ENCODE results near the gene LIN37.

GRCh38 chr19:35708391-35708790 is 40.0 kb upstream of the LIN37 start:
- TF ChIP-seq POLR2A (IDR thresholded peaks at IDR 0.05; ENCODE audit: low read depth, low read length) (no peak), POLR2AphosphoS5 (IDR thresholded peaks at IDR 0.05; ENCODE audit: low read depth, low read length) (no peak), PAX5 (IDR thresholded peaks at IDR 0.05; ENCODE audit: insufficient read depth, low read length, severe bottlenecking) (no peak), TAF1 (IDR thresholded peaks at IDR 0.05; ENCODE audit: low read depth, low read length) (no peak), SPI1 (IDR thresholded peaks at IDR 0.05; ENCODE audit: low read depth, low read length) (no peak), POU2F2 (IDR thresholded peaks at IDR 0.05; ENCODE audit: low read depth, low read length) (no peak)
